NCI-H1930 (cell line): ENCODE data around the gene UBALD1.

Experiments
- DNase-seq, 2 experiments: peaks; one replicate each; lab custom pipeline; 2025; lab: John Stamatoyannopoulos, UW

The UBALD1 gene

DNA sequence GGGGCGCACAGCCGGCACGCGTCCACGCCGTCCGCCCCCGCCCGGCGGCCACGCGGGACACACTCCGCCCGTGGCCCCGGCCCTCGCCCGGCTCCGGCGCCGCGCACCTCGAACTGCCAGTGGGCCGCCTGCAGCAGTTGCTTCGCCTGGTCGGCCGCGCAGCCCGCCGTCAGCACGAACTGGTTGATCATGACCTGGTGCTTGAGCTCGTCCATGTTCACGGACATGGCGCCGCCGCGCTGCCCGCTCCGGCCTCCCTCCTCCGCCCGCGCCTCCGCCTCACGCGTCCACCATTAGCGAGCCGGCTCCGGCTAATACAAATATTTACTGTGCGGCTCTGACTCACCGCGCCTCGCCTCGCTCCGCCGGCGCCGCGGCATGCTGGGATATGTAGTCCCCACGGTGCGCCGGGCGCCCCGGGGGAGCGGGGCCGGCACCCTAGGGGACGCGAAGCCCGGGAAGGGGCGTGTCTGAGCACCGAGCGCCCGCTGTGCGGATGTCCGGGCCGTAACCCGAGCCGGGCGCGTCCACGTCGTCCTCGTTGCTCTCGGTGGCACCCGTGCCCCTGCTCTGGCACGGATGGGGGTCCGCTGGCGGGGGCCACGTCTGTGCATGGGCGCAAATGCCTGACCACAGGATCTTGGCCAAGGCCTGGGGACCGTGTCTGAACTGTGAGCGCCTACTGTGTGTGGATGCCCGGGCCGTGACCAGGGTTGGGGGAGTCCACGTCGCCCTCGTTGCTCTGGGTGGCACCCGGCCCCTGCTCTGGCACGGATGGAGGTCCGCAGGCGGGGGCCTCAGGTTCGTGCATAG lies at the start of gene UBALD1:
Gene UBALD1 (minus strand): TSS at position 318 of the 813 bp plus-strand sequence. CDS start 91 bp downstream, at position 227.
- DNase-seq, result peak; percentile 86 to 95

DNA sequence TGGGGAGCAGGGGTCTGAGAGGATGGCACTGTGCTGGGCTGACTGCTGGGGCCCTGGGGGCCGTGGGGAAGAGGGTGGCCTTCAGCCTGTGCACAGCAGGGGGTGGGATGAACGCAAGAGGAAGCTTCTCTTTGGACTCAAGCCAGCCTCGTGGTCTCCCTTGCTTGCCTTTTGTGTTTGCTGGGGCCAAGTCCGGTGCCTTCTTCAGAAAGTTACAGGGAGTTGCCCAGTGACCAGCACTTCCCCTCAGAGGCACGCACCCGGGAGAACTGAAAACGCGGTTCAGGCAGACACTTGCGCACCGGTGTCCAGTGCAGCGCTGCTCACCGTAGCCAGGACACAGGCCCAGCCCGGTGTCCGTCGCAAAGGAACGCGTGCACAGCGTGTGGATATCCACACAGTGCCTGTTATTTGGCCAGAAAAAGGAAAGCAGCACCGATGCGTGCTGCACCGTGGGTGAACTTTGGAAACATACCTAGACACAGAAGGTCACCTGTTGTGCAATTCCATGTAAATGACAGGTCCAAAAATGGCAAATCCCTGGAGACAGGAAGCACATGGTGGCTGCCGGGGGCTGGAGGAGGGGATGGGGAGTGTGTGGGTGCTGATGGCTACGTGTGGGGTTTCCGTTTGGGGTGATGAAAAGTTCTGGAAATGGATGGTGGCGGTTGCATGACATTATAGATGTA lies 49.2 kb upstream of the UBALD1 start:
- no peak for DNase-seq

DNA sequence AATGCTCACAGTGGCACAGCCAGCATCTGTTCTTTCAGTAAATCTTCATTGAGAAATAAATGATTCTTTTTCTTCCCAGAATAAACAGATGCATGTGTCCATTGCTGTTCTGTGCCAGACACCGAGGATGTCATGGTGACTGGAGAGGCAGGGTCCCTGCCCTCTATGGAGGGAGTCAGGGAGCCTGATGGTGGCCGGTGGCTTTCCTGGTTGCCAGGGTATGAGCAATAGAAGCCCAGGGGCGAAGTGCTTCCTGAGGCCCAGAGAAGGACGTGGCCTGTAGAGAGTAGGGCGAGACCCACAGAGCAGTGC lies 48.7 kb upstream of the UBALD1 start:
- DNase-seq, result no peak

DNA sequence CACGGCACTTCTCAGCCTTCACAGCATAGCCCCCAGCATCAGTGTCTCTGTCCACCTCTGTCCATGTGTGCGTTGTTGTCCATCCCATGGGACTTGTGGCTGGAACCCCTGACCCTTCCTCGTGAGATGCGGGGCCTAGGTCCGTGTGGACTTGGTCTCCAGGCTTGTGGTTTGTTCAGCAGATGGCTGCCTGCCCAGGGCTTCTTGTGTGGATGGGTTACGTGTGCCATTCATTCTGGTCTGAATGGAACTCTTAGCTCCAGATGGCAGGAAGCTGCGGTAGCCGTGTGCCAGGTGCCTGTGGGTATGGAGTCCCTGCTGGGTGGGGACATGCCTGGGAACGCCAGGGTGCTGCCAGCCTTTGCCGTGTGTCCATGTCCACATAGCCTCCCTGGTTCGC lies 47.0 kb upstream of the UBALD1 start:
- DNase-seq, result no peak

DNA sequence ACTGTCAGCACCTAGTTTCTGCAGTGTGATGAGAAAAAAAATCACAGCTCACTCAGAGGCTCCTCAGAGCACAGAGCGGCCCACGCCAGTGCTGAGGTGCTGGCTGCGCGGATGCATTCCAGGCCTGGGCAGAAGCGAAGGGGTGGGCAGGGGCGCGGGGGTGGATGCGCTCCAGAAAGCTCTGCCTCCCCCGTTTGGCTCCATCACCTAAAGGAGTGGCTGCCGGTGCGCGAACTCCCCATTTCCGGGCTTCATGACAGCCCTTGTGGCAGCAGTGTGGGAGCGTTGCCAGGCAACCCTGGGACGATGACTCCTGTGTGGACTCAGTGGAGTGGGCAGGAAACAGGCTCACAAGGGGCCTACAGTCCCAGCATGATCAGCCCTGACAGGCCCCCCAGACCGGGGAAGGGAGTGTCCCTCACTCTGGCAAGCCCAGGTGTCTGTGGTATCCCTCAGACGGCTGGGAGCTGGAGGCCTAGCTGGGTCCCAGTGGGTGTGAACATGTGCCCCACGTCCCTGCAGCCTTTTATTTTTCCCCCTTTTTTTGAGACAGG lies 45.8 kb upstream of the UBALD1 start:
- no peak for DNase-seq

DNA sequence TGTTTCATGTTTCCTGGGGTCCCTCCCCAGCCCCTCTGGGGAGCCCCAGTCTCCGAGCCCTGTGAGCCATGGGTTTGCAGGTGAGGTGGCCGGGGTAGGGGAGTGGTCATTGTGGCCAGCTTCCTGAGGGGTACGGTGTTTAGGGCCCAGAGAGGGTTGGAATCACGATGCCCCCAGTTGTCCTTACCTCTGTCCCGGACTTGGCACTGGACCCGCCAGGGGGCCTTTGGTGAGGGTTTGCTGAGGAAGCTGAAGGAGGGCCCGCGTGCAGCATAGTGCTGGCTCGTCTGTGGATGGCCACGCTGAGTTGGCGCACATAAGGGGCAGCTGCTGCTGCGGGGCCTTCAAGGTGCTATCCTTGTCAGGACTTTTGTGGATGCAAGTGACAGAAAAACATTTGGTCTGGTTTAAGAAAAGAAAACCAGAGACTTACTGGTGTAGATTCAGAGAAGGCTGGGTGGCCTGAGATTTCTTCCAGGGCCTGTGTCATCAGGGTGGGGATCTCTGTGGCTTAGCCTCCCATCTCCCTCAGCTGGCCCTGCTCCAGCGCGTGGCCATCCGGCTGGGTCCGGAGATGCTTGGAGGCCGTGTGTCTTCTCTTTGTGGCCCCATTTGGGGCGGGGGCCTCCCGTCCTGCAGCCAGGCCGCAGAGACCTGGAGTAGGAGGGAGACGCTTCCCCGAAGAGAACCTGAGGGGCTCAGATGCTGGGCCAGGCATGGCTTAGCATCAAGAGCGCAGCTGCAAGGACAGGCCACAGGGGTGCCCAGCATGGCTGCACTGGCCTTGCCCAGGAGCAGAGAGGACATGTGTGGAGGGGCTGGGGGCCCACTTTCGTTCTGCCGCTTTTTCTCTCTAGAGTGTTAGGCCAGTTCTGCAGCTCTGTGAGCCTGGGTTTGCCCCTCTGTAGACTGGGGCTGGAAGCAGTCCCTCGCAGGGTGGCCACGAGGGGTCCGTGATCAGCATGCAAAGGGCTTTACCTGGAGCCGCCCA lies 45.0 kb upstream of the UBALD1 start:
- DNase-seq, result no peak

DNA sequence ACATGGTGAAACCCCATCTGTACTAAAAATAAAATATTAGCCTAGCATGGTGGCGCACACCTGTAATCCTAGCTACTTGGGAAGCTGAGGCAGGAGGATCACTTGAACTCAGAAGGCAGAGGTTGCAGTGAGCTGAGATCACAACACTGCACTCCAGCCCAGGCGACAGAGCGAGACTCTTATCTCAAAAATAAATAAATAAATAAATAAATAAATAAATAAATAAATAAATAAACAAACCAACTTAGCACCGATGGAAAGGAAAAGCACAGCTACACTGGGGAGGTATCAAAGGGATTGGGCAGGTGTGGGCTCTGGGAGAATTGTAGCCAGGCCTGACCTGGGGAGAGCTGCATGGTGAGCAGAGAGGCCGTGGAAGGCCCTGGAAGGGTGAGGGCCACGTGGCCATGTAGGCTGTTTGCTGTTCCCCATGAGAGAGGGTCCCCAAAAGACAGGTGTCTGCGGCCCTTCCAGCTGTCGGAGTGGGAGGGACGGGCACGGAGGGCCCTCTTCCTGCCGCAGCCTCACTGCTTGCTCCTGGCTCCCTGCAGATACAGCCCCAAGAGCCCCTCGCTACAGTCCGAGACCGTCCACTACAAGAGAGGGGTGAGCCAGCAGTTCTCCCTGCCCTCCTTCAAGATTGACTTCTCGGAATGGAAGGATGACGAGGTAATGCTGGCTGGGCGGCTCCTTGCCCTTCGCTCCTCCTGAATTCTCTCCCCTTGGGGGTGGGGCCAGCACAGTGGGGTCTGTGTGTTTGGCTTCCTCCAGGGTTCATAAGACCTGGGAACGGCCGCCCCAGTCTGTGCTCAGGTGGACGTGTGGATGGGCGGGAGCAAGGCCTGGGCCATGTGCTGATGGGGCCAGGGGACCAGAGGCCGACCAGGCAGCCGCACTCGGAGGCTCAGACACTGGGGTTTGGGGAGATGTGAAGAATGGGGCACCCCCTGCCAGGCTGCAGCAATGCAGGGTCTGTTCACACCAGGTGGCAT lies 42.3 kb upstream of the UBALD1 start:
- DNase-seq, result no peak

DNA sequence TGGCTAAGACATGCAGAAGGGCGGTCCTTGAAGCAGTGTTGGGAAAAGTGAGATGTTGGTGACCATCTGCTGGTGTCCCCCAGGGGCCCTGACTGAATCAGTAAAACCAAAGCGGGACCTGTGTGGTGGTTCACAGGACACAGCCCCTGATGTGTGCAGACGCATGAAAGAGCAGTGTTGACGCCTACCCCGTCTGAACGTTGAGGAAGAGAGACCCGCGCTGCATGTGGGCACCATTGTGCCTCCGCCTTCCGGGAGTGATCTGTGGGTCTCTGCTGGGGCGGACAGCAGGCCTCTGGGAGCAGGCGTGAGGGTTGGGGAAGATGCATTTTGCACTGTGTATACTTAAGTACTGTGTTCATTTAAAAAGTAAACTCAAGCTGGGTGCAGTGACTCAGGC lies 41.5 kb upstream of the UBALD1 start:
- DNase-seq, result no peak

DNA sequence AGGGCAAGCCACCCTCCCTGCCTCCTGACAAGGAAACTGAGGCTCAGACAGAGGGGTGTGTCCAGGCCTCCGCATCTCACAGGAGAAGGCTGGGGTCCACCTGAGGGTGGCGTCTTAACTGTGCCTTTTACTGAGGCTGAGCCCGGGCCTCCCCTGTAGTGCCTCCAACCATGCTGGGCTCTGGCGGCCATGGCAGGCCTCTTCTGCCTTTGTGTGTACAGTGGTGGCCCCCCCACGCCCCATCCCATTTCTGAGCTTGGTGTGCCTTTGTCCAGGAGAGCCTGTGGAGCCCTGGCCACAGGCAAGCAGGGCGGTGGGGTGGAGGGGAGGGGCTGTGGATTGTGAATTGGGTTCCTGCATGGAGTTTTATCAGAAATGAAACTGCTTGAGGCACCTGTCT lies 41.1 kb upstream of the UBALD1 start:
- DNase-seq, result no peak

DNA sequence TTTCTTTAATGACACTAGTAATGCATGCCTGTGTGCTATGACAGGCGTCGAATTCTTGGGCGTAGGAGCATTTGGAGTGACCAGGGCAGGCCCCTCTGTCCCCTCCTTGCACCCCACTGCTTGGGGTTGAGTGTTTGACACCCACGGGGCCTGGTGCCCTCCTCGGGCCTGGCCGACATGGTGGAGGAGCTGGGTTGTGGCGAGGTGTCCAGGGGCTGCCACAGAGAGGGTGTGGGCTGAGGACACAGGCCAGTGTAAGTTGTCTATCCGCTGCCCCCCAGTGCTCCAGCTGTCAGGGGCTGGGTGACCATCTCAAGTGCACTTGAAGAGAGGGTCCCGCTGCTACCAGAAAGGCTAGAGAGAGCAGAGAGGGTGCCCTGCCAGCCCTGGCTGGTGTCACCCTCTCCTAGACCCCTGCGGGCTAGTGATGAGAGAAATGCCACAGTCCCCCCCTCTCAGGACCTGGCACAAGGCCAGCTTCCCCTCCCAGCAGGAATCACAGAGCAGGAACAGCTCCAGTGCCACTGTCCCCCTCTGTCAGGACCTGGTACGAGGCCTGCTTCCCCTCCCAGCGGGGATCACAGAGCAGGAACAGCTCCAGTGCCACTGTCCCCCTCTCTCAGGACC lies 40.4 kb upstream of the UBALD1 start:
- no peak for DNase-seq

DNA sequence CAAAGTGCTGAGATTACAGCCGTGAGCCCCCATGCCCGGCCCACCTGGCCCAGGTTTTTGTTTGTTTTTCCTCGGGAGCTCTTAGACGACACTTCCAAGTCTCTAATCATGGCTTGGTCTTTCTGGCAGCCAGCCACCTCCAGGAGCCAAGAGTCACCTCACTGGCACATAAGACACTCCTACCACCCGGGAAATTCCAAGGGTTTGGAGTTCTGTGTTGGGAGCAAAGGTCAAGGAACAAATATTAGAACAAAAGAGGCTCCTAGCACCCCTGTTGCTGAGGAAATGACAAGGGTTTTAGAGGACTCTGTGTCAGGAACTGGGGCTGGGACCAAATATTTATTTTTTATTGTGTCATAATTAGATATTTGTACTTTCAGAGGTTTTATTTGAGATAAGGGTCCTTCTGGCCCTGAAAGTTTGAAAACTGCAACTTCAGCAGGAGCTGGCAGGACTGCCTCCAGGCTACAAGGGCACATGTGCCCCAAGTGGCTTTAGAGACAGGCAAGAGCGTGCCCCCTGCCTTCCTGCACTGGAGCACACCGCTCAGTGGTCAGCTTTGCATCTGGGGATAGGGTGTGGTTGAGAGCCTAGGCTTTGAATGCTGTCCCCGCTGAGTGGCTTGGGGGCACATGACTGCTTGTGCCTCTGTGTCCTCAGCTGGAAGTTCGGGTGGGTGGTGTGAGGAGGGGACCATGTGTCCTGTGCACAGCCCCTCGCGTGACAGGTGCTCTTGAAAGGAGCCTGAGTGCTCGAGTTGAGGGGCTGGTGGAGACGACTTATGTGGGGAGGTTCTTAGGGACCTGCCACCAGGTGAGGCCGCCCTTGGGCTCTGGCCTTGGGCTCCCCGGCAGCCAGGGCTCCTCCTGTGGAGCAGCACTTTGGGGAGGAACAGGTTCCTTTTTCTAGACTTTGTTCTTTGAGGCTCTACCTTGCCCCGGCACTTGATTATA lies 39.6 kb upstream of the UBALD1 start:
- DNase-seq, result no peak

DNA sequence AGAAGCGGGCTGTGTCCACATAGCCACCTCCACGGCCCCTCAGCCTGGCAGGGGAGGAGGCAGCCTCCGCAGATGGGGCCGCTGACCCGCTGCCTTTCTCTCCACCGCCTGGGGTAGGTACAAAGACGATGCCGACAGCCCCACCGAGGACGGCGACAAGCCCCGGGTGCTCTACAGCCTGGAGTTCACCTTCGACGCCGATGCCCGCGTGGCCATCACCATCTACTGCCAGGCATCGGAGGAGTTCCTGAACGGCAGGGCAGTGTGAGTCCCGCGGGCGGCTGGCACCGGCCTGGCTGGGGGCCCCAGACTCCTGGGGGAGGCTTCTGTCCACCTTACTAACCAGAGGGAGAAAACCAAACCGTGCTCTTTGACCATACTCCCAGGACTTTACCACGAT lies 37.9 kb upstream of the UBALD1 start:
- DNase-seq, result no peak

DNA sequence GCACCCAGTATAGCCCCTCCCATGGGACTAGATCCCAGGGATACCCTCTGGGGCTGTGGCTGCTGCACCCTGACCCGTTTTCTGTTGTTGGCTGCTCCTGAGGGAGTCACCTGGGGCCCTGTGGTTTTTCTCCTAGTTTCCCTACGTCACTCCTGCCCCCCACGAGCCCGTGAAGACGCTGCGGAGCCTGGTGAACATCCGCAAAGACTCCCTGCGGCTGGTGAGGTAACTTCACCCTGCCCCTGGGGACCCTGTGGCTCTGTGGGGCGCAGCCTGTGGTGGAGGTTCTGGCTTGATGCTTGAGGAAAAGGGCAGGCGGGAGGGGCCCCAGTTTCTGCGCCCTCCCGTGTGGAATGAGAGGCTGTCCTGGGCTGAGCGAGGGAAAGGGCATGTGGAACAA lies 37.1 kb upstream of the UBALD1 start:
- DNase-seq, result no peak

DNA sequence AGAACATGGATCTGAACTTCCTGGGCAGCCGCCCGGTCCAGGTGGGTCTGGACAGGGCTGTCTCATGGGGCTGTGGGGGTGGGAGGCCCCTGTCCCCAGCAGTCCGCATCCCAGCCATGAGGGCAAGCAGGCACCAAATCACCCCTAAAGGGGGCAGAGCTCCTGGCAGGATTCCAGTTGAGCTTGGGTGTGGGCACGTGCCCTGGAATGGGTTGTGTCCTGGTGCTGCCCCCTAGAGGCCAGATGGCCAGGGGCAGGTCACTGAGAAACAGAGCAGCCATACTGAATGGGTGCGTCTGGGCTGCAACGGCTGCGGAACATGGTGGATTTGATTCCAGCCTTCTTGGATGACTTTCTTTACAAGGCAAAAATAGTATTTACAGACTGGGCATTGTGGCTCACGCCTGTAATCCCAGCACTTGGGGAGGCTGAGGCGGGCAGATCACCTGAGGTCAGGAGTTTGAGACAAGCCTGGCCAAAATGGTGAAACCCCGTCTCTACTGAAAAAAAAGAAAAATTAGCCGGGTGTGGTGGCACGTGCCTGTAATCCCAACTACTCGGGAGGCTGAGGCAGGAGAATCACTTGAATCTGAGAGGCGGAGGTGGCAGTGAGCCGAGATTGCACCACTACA lies 35.9 kb upstream of the UBALD1 start:
- peak; percentile 67 to 79 for DNase-seq

DNA sequence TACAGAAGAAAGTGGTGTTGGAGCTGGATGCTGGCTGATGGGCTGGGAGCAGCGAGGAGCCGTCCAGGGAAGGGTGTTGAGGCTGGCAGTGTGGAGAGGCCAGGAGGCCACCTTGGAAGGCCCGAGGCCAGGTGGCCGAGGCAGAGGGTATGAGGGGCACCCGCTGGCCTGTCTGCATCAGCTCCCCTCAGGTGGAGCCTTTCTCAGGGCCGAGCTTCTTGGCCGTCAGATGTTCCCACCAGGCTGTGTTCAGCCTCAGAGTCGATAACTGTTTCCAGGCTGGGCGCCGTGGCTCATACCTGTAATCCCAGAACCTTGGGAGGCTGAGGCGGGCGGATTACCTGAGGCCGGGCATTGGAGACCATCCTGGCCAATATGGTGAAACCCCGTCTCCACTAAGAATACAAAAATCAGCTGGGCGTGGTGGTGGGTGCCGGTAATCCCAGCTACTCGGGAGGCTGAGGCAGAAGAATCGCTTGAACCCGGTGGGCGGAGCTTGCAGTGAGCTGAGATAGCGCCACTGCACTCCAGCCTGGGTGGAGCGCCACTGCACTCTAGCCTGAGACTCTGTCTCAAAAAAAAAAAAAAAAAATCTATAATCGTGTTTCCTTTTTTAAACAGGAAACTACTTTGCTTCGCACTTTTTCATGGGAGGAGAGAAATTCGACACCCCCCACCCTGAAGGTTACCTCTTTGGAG lies 35.2 kb upstream of the UBALD1 start:
- DNase-seq, result no peak

DNA sequence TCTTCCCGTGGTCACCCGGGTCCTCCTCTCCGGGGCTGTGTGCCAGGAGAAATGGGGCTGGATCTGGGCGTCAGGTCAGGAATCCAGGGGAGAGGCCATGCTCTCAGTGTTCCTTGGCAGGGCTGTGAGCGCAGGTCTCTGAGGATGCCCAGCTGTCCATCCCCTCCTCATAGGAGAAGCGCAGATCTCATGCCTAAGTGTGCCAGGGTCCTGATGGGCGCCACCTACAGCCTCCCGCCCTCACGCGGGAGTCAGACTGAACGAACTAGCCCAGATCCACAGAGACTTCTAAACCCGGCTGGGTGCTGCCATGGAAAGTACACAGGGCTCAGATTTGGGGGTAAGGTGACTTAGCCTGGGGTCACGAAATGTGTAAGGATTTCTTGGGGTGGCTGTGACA lies 34.2 kb upstream of the UBALD1 start:
- DNase-seq, result no peak

DNA sequence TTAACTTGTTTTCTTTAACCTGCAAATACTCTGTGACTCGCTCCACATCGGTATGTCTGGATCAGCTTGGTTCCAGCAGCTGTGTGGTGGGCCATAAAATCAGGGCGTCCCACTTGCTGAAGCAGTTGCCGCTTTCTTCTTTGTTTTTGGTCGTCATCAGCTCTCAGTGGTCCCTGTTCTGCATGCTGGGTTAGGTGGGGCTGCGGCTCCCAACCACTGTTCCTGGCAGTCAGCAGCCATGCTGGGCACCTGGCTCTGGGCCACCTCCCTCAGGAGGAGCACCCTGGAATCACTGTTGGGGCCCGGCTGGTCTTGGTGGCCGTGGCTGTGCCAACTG lies 32.9 kb upstream of the UBALD1 start:
- DNase-seq, result no peak
